AG09309 (cell line): ENCODE data around the gene DLG2.

Source experiments
- DNase-seq: peaks from one replicate; pipeline ENCODE4 v3.0.0-alpha.2; 2010; ENCODE audit warnings: low read depth
- H3K4me3 ChIP-seq: 2 replicates; pipeline ENCODE4 v1.5.1; 2011; ENCODE audit warnings: mild to moderate bottlenecking, low read depth, low read length, moderate library complexity; ENCODE audit not compliant: control insufficient read depth
- TF ChIP-seq, protein P1 (sequence below): IDR thresholded peaks from 2 replicates; pipeline ENCODE4 v1.5.1; 2011; ENCODE audit warnings: mild to moderate bottlenecking, low read depth, low read length, inconsistent platforms; ENCODE audit not compliant: insufficient read depth, control insufficient read depth; ENCODE audit errors: missing control alignments

The DLG2 gene

GRCh38 chr11:85603220-85603619 is 23.9 kb downstream of the DLG2 start:
- no peak overlapping the region for H3K4me3 ChIP-seq

DNA sequence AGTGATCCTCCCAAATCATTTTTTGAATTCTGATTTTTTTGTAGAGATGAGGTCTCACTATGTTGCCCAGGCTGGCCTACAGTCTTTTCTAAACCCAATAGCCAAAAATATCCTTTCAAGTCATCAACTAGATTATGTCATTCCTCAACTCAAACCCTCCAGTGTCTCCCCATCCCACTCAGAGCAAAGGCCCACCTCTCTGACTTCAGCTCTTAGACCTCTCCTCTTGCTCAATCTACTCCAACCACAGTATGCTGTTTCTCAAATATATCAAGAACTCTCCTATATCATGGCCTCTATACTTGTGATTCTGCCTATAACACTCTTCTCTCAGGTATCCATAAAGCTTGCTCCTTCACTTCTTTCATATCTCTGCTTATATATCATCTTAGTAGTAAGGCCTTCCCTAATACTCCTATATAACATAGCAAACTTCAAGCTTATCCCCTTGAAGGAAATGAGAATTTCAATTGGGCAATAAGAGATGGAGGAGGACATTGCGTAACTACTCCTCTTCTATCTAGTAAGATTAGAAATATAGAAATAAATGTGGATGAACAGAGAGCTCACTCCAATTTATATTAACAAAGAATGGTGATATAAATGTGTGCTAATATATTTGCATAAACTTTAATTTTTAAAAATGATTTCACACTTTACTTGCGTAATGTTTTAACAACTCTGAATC is 24.5 kb downstream of the DLG2 start:
- DNase-seq, result no peak
- no peak overlapping the region for H3K4me3 ChIP-seq
- TF ChIP-seq, protein P1, sequence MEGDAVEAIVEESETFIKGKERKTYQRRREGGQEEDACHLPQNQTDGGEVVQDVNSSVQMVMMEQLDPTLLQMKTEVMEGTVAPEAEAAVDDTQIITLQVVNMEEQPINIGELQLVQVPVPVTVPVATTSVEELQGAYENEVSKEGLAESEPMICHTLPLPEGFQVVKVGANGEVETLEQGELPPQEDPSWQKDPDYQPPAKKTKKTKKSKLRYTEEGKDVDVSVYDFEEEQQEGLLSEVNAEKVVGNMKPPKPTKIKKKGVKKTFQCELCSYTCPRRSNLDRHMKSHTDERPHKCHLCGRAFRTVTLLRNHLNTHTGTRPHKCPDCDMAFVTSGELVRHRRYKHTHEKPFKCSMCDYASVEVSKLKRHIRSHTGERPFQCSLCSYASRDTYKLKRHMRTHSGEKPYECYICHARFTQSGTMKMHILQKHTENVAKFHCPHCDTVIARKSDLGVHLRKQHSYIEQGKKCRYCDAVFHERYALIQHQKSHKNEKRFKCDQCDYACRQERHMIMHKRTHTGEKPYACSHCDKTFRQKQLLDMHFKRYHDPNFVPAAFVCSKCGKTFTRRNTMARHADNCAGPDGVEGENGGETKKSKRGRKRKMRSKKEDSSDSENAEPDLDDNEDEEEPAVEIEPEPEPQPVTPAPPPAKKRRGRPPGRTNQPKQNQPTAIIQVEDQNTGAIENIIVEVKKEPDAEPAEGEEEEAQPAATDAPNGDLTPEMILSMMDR, result no peak

More at GRCh38 chr11:85603220-85603619, 23.9 kb downstream of the DLG2 start:
- no peak for DNase-seq
- TF ChIP-seq, protein P1, result no peak

DNA sequence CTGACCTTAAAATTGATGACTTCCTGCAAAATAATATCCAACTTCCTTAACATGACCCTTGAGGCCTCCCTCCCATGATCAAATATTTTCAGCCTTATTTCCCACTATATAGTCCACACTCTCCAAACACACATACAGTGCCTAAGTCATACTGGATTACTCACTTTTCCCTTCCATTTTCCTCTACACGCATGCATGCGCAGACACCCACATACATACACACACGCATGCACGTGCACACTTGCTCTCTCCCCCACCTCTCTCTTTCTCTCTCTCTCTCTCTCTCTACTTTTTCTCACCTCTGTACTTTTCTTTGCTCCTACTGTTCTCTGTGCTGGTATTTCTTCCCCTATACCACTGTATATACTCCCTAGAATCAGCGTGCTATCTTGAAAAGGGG is 28.1 kb downstream of the DLG2 start:
- no peak for DNase-seq
- TF ChIP-seq, protein P1, result no peak
- H3K4me3 ChIP-seq, result no peak overlapping the region

- TF ChIP-seq, protein P1, result no peak
- DNase-seq, result no peak
- H3K4me3 ChIP-seq, result no peak overlapping the region
These were observed 30.3 kb downstream of the DLG2 start for GRCh38 chr11:85596886-85597285.

DNA sequence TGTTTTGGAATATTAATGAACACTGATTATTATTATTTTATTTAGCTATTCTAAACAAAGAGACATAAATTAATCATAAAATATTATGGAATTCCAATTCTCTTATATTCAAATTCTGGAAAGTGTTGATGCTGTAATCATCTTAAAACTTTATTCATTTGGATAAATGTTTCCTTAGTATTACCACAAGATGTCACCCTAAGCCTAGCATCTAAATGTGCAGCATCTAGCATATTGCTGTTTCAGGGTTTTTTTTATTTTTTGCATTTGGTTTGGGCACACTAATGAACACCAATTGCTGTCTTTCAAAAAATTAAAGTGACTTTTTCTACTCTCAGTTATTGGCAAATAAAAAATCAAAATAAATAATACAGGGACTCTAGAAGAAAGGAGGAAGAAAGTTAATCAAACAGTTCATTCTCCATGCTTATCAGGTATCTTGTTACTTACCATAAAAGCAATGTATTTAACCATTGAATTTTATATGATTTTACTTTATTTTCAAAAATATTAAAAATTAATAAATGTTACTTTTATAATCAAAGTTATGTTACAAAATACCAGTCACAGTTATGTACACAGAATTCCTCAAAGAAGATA is 31.8 kb downstream of the DLG2 start:
- TF ChIP-seq, protein P1, result peak; percentile 46
- peak; percentile 23 for DNase-seq
- H3K4me3 ChIP-seq, result no peak overlapping the region

DNA sequence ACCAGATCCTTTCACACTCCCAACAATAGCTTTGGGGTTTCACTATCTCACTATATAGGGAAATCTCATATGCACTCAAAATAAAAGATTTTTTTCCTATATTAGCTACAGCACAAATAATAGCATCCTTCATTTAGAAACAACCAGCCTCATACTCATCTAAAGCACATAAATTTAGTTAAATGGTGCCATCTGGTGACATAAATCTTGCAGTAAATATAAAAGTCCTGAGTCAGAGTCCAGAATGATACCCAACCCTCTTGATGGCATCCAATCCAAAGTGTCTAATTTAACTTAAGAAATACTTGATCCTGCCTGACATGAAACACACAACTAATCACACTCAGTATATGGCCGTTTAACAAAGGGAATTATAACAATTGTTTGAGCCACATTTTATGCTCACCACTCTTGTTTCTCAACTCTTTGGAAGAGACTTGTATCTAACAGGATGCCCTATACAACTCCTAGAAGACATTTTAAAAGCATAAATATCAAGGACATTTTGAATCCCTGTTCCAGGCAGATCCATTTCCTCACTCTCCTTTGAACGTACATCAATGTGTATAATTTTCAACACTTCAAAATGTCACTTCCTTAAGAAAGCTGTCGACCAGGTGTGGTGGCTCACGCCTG is 36.2 kb downstream of the DLG2 start:
- peak; percentile 21 for DNase-seq
- H3K4me3 ChIP-seq, result no peak overlapping the region
- TF ChIP-seq, protein P1, result peak; percentile 26
